NCI-H69 (cell line): ENCODE data around the gene ASXL3.

Source experiments
- DNase-seq: peaks from one replicate; lab custom pipeline; 2025; lab: John Stamatoyannopoulos, UW

ASXL3 gene

DNA sequence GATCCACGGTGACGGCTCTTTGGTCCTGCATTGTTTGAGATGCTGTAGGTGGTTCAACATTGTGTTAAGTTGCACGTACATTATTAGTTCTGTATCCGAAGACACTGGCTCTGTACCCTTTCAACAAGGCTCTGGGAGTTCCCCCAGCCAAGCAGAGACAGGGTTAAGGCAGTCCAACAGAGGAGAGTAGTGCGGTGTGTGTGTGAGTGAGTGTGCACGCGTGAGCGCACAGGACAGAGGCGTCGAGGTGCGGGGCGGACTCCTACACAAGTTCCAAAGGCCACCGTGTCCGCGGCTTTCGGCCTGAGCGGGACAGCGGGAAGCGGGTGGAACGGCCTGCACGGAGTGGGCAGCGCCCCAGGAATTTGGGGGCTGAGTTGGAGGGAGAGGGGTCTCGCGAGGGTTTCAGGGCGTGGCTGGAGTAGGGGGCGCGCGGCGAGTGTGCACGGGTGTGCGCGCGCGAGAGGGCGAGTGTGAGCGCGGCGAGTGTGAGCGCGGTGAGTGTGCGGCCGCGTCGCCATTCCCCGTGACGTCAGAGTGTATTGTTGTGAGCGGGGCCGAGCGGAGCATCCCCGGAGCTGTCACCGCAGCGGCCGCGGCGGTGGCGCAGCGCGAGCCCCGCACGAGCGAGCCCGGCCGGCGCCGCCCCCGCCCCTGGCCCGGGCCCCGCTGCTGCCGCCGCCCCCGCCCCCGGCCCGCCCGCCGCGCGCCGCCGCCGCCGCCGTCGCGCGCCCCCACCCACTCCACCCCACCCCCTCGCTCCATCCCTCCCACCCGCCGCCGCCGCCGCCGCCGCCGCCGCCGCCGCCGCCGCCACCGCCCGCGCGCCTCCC, at the start of gene ASXL3:
ASXL3 (plus strand) TSS at position 535 of the 833 bp plus-strand sequence. CDS start 413 bp downstream, outside the sequence.
- peak; percentile 96 for DNase-seq

DNA sequence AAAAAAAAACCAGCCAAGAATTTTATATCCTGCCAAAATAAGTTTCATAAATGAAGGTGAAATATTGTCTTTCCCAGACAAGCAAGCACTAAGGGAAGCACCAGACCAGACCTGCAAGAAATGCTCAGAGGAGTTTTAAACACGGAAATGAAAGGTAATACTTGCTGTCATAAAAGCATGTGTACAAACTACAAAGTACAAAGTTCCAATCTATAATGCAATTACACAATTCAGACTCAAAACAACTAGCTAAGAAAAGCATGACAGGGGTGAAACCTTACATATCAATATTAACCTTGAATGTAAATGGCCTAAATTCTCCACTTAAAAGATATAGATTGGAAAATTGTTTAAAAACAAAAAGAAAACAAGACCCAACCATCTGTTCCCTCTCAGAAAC, 45.0 kb upstream of the ASXL3 start:
- no peak for DNase-seq

DNA sequence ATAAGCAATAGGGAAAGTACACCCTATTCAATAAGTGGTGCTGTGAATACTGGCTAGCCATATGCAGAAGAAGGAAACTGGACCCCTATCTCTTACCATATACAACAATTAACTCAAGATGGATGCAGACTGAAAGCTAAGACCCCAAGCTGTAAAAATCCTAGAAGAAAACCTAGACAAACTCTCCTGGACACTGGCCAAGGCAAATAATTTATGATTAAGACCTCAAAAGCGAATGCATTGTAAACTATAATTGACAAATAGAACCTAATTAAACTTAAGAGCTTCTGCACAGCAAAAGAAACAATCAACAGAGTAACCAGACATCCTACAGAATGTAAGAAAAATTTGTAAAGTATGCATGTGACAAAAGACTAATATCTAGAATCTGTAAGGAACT, 41.1 kb upstream of the ASXL3 start:
- peak; percentile 68 for DNase-seq

DNA sequence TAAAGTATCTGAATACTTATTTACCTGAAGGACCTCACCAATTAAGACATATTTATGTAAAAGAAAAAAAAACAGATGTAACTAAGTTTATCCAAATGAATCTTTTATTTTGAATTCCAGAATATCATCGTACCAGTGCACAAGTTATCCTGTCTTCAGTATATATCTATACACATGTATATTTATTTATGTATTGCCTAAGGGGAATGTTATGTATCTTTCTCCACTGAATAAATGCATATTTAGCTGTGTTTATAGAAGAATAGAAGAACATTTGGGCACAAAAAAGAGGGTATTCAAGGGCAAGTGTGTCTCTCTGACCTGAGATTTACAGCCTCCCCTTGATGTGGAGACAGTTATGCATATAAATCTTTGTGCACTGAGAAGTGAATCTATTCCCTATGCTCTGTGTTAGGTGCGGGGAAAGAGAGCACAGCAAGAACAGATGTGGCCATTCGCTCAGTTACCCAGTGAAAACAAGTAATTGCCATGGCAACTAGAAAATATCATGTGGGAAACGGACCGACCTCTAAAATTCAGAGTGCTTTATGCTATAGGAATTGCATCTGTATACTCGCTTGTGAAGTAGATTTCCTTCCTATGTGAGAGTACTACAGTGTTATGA, 39.5 kb upstream of the ASXL3 start:
- DNase-seq, result peak; percentile 34

DNA sequence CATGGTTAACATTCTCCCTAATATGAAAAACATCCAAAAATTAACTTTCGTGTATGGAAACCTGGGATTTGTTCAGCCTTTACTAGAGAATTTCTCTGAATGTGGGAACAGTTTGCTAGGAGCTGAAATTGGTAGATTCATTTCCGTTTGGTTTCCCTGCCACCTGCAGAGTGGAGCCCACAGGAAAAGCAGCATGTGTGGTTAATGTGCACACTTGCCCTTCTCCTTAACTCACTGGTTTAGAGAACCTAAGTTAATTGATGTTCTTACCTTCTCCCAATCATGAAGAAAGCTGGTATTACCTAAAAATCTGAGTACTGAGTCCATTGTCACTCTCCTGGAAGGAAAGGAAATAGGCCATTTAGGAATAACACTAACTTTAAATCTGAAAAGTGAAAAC, 37.6 kb upstream of the ASXL3 start:
- peak; percentile 67 for DNase-seq

DNA sequence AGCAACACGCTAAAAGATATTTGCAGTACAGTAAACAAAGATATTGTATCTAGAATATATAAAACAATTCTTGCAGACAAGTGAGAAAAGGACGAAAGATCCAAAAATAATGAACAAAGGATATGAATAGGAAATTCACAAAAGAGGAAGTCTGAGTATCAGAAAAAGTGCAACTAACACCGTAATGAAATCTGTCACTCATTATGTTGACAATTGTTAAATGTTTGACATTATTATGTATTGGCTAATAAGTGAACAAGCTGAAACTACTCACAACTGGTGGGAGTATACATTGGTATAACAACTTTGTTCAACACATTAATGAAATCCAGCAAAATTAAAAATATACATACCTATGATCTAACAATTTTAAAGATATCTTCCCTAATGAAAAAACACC, 36.7 kb upstream of the ASXL3 start:
- no peak for DNase-seq

DNA sequence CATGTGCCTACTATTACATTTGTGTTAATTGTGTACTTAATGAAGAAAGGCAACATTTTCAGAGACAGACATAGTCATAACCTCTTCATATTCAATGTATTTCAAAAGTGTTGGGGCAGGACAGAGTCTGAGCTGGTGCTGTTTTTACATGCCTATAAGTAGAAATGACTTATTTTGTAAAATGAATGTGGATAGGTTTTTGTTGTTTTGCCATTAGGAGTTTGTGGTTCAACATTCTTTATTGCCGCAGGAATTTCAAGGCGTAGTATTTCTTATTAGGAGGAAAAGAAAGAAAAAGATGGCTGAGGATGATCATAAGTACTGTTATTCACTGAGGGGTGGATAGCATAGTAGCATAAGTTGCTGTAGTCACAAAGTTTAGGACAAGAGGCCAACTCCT, 21.2 kb upstream of the ASXL3 start:
- DNase-seq, result no peak

DNA sequence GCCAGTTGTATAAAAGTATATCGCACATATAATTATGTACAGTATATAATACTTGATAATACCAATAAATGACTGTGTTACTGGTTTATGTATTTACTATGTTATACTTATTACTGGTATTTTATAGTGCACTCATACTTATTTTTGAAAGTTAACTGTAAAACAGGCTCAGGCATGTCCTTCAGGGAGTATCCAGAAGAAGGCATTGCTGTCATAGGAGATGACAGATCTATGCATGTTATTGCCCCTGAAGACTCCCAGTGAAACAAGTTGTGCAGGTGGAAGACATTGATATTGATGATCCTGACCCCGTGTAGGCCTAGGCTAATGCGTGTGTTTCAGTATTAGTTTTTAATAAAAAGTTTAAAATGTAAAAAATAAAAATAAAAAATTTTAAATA, 20.3 kb upstream of the ASXL3 start:
- peak; percentile 27 for DNase-seq

DNA sequence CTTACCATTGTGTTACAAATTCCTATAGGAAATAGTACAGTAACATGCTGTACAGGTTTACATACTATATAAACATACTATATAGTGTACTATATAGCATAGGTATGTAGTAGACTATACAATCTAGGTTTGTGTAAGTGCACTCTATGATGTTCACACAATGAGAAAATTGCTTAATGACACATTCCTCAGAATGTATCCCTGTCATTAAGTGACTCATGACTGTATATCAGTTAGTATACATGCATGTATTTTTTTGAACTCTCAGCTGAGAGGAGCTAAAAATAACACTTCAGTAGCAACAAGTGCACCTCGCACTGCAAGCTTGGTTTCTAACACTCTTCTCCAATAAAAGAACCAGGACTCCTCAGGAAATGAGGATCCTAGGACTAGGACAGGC, 19.5 kb upstream of the ASXL3 start:
- DNase-seq, result peak; percentile 68

DNA sequence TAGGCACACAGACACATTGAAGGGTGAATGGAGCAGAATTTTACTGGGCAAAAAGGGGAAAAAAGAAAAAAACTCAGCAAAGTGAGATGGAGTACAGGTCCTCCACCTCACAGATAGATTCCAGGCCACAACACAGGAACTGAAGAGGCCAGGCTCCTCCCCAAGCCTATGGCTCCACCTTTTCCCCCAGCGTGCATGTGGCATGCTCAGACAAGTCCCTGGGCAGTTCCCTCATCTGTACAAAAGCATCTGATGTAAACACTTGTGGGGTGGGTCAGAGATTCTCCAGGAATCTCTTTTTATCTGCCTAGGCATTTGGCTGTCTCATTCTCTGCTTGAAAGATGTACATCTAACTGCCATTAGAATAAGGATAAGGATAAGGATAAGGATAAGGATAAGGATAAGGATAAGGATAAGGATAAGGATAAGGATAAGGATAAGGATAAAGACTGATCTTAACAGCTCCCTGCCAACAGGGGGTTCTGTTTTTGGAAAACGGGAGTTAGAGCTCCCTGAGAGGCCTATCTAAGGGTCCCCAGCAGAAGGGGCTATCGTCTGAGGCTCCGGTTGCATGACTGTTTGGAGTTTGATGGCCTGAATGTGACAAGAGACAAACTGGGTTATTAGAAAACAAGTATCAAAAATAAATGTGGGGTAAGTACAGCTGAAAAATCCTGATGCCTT, 17.2 kb upstream of the ASXL3 start:
- peak; percentile 87 for DNase-seq

DNA sequence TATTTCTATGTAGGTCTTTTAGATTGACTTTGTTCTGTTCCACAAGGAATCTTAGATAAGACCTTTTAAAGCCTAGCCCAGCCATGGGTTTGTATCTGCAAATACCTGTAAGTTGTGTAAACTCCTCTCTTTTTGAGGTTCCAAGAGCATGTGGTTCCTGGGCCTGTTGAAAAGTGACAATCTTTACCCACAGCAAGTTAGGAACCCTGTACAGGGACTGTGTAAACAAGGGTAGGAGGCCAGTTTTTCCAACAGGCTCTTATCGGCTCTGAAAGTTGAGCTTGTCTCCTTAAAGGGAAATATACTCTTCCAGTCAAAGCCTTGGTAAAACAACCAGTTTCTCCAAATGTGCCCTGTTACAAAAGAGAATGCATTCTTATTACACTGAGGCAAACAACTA, 15.3 kb upstream of the ASXL3 start:
- DNase-seq, result no peak

DNA sequence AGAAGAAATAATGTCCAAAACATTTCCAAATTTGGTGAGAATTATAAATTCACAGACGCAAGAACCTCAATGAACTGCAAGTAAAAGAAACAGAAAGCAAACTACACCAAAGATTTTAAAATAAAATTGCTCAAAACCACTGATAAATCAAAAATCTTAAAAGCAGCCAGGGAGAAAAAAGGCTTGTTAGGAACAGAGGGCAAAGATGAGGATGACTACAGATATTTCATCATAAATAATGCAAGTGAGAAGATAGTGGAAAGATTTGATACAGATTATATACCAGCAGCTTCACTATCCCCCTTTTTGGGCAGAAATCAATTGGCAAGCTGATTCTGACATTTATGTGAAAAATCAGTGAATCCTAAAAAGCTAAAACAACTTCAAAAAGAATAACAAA, 10.3 kb upstream of the ASXL3 start:
- DNase-seq, result no peak

DNA sequence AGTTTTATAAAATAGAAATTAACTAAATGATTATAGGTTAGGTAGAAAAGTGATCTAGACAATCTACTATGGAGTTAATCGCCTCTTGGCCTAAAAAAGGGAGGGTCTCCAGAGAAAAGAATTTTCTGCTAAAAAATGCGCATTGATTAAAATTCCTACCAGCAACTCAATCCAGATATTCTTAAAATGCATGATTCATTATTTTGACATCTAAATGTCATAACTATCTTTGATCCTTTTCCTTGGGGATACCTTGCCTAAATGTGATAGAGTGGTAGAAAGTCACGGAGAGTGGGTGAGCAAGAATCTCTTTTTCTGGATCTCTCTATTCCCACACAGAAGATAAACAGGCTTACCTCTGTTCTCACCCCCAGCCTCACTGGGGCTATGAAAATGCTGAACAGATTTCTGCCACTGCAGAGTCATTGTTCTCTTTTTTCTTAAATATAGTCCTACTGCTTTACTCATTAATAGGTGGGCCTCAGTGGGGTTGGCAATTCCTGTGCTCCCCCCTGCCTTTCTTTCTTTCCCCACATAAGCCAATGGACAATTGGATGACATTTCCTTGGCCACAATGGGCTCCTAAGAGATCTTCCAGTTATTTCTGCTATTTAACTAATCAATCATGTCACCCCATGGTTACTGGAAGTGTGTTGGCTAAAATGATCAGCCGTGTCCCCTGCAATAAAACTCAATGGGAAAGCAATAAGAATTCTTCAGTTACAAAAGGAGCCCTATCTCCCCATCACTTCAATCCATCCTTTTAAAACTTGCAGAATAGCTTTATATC, 5.8 kb upstream of the ASXL3 start:
- peak; percentile 86 for DNase-seq

DNA sequence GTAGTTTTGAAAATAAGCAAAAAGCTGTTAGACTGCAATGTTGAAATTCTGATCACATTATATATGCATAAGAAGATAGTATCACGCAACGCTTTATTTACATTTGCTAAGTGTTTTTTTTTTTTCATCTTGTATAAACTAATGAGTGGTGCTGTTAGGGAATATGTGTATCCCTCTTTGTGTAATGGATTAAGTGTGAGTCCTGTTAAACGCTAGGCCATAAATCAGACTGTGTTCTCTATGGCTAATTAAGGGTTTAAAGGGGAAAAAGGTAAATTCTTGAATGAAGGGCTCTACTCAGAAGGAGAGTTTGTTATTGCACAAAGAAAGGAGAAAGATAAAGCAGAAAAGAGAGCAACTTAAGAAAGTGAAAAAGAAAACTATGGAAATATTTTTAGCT, 4.8 kb upstream of the ASXL3 start:
- DNase-seq, result peak; percentile 99

DNA sequence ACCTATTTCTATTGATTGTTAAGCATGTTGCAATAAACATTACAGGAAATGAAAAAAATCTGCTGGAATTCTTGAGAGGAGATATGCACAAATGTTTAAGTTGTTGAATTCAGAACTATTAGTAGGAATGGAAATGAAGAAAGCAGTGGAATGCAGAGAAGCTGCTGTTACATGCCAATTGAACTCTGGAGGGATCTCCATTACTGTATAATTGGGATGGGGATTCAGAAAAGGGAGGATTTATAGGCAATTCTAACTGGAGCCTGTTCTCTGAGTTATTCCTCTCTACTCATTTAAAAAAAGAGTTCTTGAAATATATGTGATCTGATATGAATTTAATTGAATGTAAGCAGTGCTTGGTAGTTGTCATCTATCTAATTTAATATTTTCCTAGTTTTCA, 2.6 kb upstream of the ASXL3 start:
- peak; percentile 58 for DNase-seq

DNA sequence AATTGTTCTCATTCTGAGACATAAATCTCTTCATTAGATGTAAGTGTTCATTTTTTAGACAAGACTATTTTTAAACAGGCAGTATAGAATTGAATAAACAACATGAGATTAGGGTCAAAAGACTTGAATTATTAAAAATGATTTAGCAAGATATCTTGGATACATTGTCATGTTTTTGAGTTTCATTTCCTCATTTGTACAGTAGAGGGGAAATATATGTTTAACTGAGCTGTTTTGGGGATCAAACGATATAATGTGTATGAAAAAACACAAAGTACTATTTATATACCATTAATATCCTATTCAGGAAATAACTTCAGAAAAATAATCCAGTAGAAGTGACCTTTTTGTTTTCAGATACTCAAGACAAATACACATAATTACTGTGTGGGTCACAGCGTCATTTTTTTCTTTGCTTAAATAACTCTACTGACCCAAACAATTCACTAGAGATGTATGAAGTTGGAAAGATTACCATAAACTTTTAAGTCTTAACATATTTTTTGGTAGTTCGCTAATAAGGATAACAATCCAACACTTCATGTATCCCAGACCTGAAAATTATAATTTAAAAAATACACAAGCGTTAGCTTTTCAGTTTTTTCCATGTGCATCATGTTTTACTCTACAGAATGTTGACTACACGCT, 896 bp upstream of the ASXL3 start:
- peak; percentile 79 for DNase-seq

DNA sequence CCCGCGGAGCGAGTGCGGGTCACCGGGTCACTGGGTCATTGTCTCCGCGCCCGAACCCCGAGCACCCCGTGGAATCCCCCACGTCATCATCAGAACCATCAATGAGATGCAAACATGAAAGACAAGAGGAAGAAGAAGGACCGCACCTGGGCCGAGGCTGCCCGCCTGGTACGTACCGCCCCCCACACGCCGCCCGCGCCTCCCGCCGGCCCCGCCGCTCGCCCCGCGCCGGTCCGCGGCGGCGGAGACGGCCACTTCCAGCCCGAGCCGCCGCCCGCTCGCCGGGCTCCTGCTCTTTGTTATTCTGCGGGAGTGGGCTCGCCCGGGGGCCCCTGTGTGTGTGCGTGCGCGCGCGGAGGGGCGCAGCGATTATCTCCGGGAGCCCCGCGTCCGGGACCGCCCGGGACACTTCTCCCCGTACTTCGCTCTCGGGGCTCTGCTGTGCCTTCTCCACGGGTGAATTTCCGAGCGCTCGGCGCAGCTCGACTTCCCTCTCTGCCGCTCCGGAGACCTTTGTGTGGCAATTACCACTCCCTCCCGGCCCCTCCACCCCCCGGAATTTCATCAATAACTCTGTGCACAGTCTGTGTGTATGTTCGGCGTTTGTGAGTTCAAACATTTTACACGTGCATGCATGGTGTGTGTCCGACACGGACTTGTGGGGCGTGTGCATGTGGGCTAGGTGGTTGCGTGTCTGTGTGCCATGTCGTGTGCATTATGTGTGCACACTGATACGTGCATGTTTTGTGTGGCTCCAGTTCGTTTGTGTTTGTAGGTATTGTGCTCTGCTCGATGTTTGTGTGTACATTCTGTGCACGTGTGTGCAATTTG, 714 bp downstream of the ASXL3 start:
- DNase-seq, result peak; percentile 95

DNA sequence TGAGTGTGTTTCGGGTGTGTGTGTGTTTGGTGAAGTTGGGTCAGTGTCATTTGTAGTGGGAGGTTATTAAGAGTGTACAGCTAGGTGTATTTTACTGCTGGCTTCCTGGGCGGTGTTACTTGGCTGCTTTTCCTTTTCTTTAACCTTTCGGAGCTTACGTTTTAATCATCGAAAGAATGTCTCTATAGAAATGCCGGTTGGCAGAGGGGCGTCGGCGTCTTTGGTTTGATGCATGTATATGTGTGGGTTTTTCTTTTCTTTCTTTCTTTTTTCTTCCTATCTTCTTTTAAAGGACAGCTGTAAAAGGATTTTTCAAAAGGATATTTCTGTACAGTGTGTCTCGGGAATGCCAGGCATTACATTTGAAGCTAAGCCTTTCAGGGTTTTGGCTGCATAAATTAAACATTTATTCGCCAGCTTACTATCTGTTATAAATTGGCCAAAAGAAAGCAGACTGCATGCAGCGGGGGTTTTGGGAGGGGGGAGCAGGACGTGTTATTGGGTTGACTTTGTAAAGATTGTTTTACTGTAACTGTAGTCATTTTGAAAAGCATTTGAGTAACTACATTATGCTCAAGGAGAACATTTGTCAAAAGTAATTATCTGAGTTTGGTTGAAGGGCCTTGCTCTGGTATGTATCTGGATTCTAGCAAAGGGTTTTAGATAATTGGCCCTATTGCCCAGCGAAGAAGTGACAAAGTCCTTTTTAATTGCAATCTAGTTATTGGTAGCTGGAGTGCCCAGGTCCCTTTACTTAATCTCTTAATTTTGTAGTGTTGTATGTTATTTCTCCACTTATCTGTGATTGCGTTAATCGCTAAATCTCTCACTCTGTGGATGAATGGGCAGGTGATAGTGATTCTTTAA, 1.6 kb downstream of the ASXL3 start:
- peak; percentile 95 for DNase-seq

DNA sequence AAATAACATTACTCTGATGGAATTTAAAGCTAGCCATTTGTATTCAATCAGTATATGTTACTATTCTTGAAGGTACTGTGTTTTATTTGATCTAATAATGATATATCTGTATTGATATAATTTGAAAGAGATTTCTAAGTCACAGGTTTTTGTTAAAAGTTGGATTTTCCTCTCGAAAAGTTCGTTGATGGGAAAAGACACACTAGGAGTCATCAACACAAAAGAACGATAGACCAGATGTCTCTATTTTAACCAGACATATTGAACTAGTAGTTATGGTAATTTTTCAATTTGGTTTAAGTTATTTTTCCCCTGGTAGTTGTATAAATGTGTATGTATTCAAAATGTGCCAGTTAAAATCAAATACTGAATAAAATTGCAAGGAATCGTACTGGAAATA, 2.5 kb downstream of the ASXL3 start:
- DNase-seq, result peak; percentile 48

DNA sequence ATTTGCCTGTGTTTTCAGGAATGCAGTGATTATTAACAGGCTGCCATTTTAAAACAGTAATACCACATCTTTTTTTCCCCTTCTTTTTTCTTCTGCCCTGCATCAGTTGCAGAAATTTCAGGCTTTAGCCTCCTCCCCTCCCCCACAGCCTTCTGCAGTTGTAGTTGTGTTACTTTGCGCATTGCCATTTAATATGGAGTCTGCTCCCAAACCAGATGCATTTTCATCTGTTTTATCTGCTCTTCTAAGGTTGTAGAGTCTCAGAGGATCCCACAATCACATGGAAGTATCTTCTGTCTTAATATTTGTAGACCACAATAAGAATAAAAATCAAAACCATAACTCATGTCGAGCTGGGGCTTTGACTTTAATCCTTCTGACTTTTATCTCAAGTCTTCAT, 3.8 kb downstream of the ASXL3 start:
- DNase-seq, result peak; percentile 88
